CD4-positive, alpha-beta T cell treated with Interferon alpha-2 for 1 hour (primary cell): ENCODE results near the gene RTN4R.
"Not testable (repeated sequence)": the region's sequence is repeated elsewhere in the genome, so short reads cannot be mapped to it uniquely, and the experiment has no call there.

Experiments used
- DNase-seq, 2 donors: peaks; one replicate each; pipeline ENCODE4 v3.0.0-alpha.2; 2020 to 2022

The RTN4R gene

GRCh38 chr22:20269673-20270072, 1.6 kb upstream of the RTN4R start:
- DNase-seq, result not testable (repeated sequence)

- not testable (repeated sequence) for DNase-seq
These were observed 1.1 kb upstream of the RTN4R start for GRCh38 chr22:20269201-20269600.

GRCh38 chr22:20267441-20268278, 458 bp downstream of the RTN4R start:
- no peak for DNase-seq

DNA sequence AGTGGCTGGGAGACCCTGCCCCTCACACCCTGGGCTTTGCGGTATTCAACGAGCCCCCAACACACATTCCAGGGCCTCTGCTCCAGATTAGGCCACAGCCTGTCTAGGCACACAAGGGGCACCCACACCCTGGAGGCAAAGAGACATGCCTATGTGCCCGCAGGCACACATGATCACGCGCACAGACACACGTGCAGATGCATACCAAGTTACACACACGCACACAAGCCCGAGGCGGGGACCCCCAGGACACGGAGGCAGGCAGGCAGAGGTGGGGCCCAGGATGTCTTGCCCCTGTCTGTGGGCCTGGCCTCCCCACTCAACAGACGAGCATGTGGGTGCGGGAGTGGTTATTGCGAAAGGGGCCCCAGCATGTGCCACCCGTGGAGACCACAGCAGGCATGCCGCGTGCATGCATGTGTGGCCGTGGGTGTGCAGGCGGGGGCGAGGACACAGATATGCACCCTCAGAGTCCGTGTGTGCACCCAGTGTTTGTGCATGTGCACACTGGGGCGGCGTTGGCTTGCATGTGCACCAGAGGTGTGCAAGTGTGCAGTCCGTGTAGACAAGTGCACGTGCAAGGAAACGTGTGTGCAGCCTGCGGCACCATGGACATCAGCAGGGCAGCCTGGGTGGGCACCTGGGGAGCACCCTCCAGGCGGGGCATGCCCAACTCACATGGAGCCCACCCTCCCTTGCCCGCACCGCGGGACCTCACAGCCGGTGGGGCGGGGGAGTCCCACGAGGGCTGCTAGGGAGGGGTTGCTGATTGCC, 1.3 kb downstream of the RTN4R start:
- not testable (repeated sequence) for DNase-seq

DNA sequence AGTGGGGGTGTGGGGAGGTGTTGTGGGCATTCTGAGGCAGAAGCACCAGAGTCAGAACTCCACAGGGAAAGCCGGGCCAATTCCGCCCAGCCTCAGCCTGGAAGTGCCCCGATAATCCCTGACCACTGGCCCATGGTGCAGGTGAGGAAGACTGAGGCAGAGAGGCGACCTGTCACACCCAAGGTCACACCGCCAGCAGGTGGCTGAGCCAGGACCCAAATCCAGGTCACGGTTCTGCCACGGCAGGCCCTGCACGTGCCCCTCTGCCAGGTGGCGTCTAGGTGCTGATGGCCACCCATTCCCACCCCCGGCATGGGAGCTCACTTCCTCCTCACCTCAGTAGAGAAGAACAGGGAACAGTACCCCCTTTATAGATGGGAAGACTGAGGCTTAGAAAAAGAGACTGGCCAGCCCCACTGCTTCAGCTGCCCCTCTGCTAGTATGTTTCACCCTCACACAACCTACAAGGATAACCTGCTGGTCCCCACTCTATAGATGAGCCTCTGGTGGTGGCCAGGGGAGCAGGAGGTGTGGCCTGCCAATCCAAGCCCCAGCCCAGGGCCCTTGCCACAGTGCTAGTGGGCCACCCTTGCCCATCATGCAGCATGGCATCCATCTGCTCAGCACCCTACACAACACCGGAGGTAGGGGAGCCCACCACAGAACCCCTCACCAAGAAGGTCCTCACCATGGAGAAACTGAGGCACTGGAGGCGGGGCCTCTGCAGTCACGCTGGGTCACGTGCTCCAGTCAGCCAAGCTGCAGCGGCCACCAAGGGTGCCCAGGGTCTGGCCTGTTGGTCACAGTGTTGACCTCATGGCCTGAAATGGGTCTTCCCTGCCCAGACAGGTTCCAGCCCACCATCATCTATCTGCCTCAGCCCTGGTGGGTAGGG, 2.1 kb downstream of the RTN4R start:
- not testable (repeated sequence) for DNase-seq

DNA sequence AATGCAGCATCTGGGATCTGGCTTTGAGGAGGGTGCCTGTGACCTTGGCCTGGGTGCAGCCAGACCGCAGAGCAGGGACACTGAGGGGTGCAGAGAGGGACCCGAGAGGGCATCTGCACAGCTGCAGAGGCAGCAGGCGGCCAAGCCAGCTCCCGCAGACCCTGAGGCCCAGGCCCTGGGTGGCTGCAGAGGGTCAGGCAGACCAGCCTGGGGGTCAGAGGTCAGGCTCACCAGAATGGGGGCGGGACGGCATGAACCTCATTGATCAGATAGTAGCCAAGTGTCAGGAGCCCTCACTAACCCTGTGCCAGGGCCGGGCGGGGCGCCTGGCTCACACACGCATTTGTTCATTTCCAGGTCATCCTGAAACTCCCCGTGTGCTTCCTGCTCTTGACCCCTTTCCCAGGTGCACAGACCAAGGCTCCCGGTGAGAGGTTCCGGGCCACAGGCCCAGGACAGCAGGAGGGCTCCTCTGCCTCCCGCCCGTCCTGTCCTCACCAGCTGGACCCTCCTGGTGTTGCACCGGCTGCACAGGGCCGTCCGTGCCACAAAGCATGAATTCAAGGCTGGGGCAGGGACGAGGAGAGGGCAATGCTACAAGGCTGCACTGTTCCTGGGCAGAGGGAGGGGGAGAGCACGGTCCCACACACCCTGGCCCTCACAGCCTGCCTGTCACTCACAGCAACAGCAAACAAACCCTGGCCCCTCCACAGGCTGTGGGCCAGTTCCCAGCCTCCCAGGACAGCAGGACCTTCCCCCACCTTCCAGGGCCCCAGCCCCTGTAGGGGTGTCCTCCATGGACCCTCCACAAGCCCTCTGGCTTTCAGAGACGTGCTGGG, 3.3 kb downstream of the RTN4R start:
- no peak for DNase-seq

- not testable (repeated sequence) for DNase-seq
These were observed 4.5 kb downstream of the RTN4R start for GRCh38 chr22:20263404-20264281.

- DNase-seq, result no peak
These were observed 5.5 kb downstream of the RTN4R start for GRCh38 chr22:20262582-20263147.

DNA sequence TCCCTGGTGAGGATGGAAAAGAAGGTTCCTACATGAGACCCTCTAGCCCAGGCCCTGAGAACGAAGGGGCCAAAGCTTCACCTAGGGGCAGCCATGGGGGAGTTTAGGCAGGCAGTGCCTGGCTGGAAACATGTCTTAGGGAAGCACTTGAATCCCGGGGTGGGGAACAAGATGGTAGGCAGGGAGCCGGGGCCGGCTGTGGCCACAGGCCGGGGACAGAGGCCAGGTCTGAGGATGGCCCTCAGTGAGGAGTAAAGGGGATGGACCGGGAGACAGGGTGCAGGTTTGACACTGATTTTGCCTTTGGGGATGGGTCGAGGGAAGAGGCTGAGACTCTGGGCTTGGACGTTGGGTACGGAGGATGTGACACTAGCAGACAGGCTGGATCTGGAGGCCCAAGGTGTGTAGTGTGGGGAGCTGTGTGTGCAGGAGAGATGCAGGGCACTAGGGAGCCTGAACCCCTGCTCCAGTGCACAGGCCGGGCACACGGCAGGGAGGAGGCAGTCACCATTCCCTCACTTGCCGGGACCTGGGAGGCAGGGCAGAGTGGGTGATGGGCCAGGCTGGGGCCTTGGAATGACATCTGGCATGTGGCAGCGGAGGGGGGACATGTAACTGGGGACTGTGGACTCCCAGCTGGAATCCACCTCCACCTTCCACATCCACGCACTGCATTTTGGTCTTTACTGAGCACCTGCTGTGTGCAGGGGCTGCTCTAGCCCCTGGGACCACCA, 6.1 kb downstream of the RTN4R start:
- DNase-seq, result no peak

- DNase-seq, result no peak
These were observed 7.9 kb downstream of the RTN4R start for GRCh38 chr22:20260071-20260765.

DNA sequence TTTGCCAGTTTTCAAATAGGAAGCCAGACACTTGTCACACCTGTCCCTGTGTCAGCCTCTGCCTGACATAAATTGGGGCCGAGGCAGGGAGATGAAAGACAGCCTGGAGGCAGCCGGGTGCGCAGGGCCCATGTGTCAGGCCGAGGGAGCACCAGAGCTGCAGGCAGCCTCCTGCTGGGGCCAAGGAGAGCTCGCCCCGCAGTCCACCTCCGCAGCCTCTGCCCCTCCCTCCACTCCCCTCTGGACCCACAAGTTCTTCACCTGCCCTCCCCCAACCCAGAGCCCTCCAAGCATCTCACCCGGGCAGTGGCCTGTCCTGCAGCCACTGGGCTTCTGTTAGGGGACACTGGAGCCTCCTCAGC, 8.8 kb downstream of the RTN4R start:
- no peak for DNase-seq

DNA sequence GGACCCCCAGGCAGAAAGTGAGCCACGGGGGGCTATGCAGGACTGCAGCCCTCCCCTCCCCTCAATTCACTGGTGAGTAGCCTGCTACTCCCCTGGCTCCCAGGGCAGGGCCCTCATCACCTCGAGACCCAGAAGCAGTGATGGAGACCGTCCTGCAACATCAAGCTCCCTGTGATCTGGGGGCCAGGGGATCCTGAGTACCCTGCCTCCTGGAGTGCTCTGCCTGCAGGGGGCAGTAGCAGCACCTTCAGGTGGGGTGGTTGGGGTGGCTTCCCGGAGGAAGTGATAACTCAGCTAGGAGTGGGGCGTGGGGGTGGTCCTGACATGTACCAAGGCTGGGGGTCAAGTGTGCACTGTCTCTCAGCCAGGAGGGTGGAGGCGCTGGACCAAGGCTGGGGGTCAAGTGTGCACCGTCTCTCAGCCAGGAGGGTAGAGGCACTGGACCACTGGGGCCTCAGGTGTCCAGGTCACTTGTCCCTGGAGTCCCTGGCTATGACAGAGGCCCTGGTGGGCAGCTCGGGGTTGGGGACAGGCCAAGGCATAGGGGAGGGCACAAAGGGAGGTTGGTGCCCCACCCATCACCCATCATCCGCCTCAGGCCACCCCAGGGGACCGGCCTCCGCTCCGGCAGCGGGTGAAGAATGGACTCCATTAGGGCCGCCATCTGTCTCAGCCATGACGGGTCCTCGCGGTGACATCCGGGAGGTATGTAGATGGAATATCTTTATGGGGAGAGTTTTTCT, 9.4 kb downstream of the RTN4R start:
- peak in 1 of 2 donors; percentile 30 for DNase-seq

GRCh38 chr22:20258021-20258299, 10.2 kb downstream of the RTN4R start:
- no peak for DNase-seq

DNA sequence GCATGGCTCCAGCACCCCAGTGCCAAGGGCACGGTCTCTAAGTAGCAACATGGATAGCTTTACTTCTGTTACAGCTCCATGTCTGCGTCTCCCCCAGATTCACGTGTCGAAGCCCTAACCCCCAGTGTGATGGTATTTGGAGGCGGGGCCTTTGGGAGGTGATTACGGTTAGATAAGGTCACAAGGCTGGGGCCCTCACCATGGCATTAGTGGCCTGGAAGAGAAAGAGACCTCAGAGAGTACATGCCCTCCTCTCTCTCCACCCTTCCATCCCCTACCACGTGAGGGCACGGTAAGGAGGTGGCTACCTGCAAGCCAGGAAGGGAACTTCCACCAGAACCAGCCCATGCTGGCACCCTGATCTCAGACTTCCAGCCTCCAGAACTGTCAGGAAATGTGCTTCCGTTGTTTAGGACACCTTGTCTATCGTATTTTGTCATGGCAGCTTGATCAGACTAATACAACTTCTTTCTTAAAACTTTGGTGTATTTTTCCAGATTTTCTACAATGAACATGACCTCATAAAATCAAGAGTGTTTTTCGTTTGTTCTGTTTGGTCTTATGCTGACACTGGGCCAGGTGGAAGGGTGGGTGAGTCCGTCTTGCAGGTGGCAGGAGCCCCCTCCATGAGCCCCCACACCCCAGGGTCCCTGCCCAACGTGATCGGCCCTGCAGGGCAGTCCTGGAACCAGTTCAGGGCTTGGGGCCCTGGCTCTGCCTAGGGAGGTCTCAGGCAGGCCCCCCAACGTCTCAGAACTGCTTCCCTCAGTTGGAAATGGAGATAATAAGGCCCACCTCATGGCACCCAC, 10.7 kb downstream of the RTN4R start:
- no peak for DNase-seq

GRCh38 chr22:20256551-20257211, 11.4 kb downstream of the RTN4R start:
- no peak for DNase-seq

GRCh38 chr22:20256027-20256426, 12.1 kb downstream of the RTN4R start:
- DNase-seq, result no peak
